Measurements from ENCODE around the gene GORAB. TPM values are rescaled to one million over a fixed set of nuclear protein-coding genes. Genes with fewer than 3 reads are reported as not detected.

The GORAB gene
- total RNA-seq, 3 donors from 2014 or later (not counting 1 experiment from before 2014, with no cell fraction given), result 17.4 to 23.6 (median 20.8) TPM

DNA sequence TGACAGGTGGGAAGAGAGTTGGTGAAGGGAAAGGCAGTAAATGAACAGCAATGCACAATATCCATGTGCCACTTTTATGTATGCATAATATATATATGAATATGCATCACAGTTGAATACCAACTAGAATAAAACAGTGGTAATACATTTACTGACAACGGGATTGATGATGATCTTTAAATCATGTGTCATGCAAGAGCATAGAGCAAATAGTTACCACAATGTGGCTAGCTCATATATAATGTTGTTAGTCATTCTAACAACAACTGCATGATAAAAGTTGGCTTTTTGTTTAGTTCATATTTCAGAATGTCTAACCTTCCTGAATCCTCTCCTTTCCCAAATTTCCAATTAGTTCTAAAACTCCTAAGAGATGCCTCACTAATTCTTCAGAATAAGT lies 46.4 kb downstream of the GORAB start:
- H3K36me3 Mint-ChIP-seq, result no peaks in the 10 kb centered on the region
- no peaks in the 10 kb centered on the region for H3K27me3 ChIP-seq (ENCODE audit: control insufficient read depth, insufficient read depth, low read length)
- WGBS (ENCODE audit: insufficient coverage), result 80% methylated on average over 1 of the region's 1 CpG
- H3K27ac Mint-ChIP-seq, result no peak overlapping the region
- H3K36me3 ChIP-seq (ENCODE audit: control insufficient read depth, insufficient read depth, low read length), result no peaks in the 10 kb centered on the region
- intact Hi-C loops (cut with micrococcal nuclease), result no loop called here
- no peaks in the 10 kb centered on the region for H3K4me1 Mint-ChIP-seq
- DNase-seq (no peak), ATAC-seq (no peak)
- no peaks in the 10 kb centered on the region for H3K9me3 ChIP-seq (ENCODE audit: control insufficient read depth, insufficient read depth, low read length)
- TF ChIP-seq, protein P1, sequence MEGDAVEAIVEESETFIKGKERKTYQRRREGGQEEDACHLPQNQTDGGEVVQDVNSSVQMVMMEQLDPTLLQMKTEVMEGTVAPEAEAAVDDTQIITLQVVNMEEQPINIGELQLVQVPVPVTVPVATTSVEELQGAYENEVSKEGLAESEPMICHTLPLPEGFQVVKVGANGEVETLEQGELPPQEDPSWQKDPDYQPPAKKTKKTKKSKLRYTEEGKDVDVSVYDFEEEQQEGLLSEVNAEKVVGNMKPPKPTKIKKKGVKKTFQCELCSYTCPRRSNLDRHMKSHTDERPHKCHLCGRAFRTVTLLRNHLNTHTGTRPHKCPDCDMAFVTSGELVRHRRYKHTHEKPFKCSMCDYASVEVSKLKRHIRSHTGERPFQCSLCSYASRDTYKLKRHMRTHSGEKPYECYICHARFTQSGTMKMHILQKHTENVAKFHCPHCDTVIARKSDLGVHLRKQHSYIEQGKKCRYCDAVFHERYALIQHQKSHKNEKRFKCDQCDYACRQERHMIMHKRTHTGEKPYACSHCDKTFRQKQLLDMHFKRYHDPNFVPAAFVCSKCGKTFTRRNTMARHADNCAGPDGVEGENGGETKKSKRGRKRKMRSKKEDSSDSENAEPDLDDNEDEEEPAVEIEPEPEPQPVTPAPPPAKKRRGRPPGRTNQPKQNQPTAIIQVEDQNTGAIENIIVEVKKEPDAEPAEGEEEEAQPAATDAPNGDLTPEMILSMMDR (IDR thresholded peaks at IDR 0.05), result no peak
- H3K27ac ChIP-seq (ENCODE audit: low read length), result no peak overlapping the region
- peaks cover 0 to 3% of the 10 kb centered on the region in 2 donors for H3K9me3 Mint-ChIP-seq
- no peak overlapping the region for H3K4me3 Mint-ChIP-seq
- H3K4me3 ChIP-seq (ENCODE audit: low read length), result no peak overlapping the region
- no peaks in the 10 kb centered on the region for H3K4me1 ChIP-seq (ENCODE audit: control insufficient read depth, insufficient read depth, low read length)
- peaks cover 0 to 12% of the 10 kb centered on the region in 2 donors for H3K27me3 Mint-ChIP-seq (ENCODE audit: low read depth in 2 of 2)

GRCh38 chr1:170580636-170581440 lies 48.9 kb downstream of the GORAB start:
- Histone ChIP-seq H3K4me3 (ENCODE audit: low read length) (no peak overlapping the region), H3K27me3 (ENCODE audit: control insufficient read depth, insufficient read depth, low read length) (no peaks in the 10 kb centered on the region), H3K4me1 (ENCODE audit: control insufficient read depth, insufficient read depth, low read length) (no peaks in the 10 kb centered on the region), H3K36me3 (ENCODE audit: control insufficient read depth, insufficient read depth, low read length) (no peaks in the 10 kb centered on the region), H3K9me3 (ENCODE audit: control insufficient read depth, insufficient read depth, low read length) (no peaks in the 10 kb centered on the region), H3K27ac (ENCODE audit: low read length) (no peak overlapping the region)
- H3K9me3 Mint-ChIP-seq, result peaks cover 0 to 3% of the 10 kb centered on the region in 2 donors
- intact Hi-C loops (cut with micrococcal nuclease), result no loop called here
- 58% methylated on average over 2 of the region's 2 CpGs for WGBS (ENCODE audit: insufficient coverage)
- DNase-seq, result no peak
- no peaks in the 10 kb centered on the region for H3K36me3 Mint-ChIP-seq
- peaks cover 0 to 12% of the 10 kb centered on the region in 2 donors for H3K27me3 Mint-ChIP-seq (ENCODE audit: low read depth in 2 of 2)
- no peak overlapping the region for H3K4me3 Mint-ChIP-seq
- no peak for ATAC-seq
- no peaks in the 10 kb centered on the region for H3K4me1 Mint-ChIP-seq
- TF ChIP-seq, protein P1 (IDR thresholded peaks at IDR 0.05), result no peak
- H3K27ac Mint-ChIP-seq, result no peak overlapping the region

- Mint-ChIP-seq H3K27ac (no peak overlapping the region), H3K27me3 (ENCODE audit: low read depth in 2 of 2) (peaks cover 12 to 15% of the 10 kb centered on the region in 2 donors), H3K4me3 (no peak overlapping the region), H3K9me3 (peaks cover 0 to 3% of the 10 kb centered on the region in 2 donors), H3K36me3 (no peaks in the 10 kb centered on the region), H3K4me1 (no peaks in the 10 kb centered on the region)
- intact Hi-C loops (cut with micrococcal nuclease), result no loop called here
- H3K27me3 ChIP-seq (ENCODE audit: control insufficient read depth, insufficient read depth, low read length), result peaks cover 2% of the 10 kb centered on the region
- 87% methylated on average over 3 of the region's 3 CpGs for WGBS (ENCODE audit: insufficient coverage)
- no peaks in the 10 kb centered on the region for H3K9me3 ChIP-seq (ENCODE audit: control insufficient read depth, insufficient read depth, low read length)
- TF ChIP-seq, protein P1 (IDR thresholded peaks at IDR 0.05), result no peak
- ATAC-seq, result no peak
- no peak for DNase-seq
- H3K4me3 ChIP-seq (ENCODE audit: low read length), result no peak overlapping the region
- no peaks in the 10 kb centered on the region for H3K4me1 ChIP-seq (ENCODE audit: control insufficient read depth, insufficient read depth, low read length)
- H3K27ac ChIP-seq (ENCODE audit: low read length), result no peak overlapping the region
- no peaks in the 10 kb centered on the region for H3K36me3 ChIP-seq (ENCODE audit: control insufficient read depth, insufficient read depth, low read length)
Observed at GRCh38 chr1:170583186-170583585, 51.2 kb downstream of the GORAB start.

Data from natural killer cell (primary cell).